GM18498 (cell line): ENCODE results near the gene PSMD9.
"Not testable (repeated sequence)": the region's sequence is repeated elsewhere in the genome, so short reads cannot be mapped to it uniquely, and the experiment has no call there.

Experiments
- ATAC-seq: cut with Tn5 transposase; IDR thresholded peaks from one replicate; pipeline ENCODE4 v1.9.1; 2021; ENCODE audit warnings: mild to moderate bottlenecking, moderate library complexity; ENCODE audit not compliant: unreplicated experiment

Gene PSMD9

GRCh38 chr12:121888478-121889273, at the start of gene PSMD9:
Gene PSMD9 (plus strand): TSS chr12:121888790. CDS start chr12:121888857, 67 bp downstream.
- peak; percentile 94 for ATAC-seq

- peak; percentile 92 for ATAC-seq
These were observed 49.2 kb upstream of the PSMD9 start for GRCh38 chr12:121839106-121839992.

GRCh38 chr12:121839993-121840761, 48.4 kb upstream of the PSMD9 start:
- no peak for ATAC-seq

- no peak for ATAC-seq
These were observed 45.2 kb upstream of the PSMD9 start for GRCh38 chr12:121843236-121843982.

GRCh38 chr12:121845701-121846100, 42.9 kb upstream of the PSMD9 start:
- ATAC-seq: no peak

DNA sequence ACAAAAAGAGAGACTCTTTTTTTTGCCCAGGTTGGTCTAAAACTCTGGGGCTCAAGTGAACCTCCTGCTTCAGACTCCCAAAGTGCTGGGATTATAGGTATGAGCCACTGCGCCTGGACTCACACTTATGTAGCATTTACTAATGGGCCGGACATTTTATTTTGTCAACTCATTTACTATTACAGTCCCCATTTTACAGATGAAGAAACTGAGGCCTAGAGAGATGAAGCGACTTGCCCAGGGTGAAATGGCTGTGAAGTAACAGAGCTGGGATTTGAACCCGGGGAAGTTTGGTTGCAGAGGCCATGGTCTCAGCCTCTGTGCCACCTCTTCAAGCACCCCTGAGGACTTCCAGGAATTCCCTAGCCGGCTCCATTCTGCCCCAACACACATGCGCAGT, 39.4 kb upstream of the PSMD9 start:
- no peak for ATAC-seq

DNA sequence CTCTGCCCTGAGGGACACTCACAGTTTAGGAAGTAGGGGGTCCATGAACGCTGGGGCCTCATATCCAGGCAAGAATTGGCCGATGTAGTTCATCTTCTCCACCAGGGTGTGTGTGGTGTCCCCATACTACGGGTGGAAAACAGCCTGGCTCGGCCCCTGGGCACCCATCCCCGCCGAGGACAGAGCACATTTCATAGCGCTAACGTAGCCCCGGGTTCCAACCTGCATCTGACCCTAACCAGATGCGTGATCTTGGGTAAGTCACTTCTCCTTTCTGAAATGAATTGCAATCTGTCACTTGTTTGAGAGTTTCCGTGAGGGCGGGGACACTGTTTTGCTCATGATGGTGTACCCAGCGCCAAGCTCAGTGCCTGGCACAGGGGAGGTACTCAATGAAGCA, 38.9 kb upstream of the PSMD9 start:
- ATAC-seq: no peak

- ATAC-seq: not testable (repeated sequence)
These were observed 36.2 kb upstream of the PSMD9 start for GRCh38 chr12:121852392-121852791.

GRCh38 chr12:121857322-121858246, 31.0 kb upstream of the PSMD9 start:
- no peak for ATAC-seq

GRCh38 chr12:121858318-121858661, 30.3 kb upstream of the PSMD9 start:
- no peak for ATAC-seq

DNA sequence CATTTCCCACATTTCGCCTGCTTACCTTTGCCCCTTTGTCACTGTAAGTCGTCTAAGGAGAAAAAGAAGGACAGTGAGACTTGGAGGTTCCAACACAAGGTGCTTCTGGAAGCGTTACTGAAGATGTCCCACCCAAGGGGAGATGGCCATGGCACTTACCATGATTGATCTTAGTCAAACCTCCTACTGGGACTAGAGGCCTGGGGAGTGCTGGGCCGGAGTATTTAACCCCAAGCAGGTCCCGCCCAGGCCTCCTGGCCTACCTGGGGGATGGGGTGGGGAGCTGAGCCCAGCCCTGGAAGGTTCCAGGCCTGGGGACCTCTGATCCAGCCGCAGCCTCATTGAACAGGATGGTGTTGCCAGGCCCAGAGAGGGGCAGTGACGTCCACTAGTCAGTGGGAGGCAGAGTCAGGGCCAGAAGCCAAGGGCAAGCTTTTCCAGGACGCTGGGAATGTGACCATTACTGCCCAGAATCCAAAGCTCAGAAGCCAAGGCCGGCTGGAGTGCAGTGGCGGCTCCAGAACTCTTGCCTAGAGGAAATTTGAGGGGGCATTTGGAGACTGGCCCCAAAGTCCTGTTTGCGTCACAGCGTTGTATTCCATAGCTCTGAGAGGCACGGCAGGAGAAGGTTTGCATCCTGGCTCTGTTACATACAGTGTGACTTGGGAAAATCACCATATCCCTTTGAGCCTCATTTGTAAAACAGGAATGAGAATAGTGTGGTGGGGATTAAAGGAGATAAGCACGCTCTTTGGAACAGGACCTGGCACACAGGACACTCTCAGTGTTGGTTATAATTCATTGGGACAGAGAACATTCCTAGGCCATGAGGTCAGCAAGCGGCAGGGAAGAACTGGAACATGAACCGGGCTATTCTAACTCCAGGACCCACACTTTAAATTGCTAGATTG, 29.7 kb upstream of the PSMD9 start, which contains the start of gene HPD:
Gene HPD, minus strand, starts transcription at position 198 of the 911 bp plus-strand sequence. Its CDS starts 36 bp downstream, at position 162.
- ATAC-seq: no peak

DNA sequence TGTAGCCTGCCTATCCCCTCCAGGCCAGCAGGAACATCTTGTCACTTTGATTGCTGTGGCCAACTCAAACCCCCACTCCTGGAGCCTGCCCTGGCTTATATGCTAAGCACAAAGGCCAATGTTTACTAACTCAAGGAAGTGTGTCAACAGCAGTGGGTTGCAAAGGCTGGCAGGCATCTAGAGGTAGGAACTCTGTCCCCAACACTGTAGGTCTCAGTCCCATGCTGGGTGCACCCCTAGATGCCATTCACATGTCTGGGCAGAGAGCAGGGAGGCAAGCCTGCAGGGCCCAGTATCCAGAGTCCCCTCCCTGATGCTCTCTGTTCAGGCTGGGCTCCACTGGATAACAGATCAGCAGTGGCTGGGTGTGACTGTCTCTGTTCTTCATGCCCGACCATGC, 28.3 kb upstream of the PSMD9 start:
- no peak for ATAC-seq

DNA sequence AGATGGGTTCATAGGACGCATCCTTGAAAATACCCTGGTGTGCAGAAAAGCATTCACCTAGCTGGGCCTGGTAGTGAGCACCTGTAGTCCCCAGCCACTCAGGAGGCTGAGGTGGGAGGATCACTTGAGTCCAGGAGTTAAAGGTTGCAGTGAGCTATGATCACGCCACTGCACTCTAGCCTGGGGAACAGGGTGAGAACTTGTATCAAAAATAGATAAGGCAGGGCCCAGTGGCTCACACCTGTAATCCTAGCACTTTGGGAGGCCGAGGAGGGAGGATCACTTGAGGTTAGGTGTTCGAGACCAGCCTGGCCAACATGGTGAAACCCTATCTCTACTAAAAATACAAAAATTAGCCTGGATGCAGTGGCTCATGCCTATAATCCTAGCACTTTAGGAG, 27.9 kb upstream of the PSMD9 start:
- not testable (repeated sequence) for ATAC-seq

DNA sequence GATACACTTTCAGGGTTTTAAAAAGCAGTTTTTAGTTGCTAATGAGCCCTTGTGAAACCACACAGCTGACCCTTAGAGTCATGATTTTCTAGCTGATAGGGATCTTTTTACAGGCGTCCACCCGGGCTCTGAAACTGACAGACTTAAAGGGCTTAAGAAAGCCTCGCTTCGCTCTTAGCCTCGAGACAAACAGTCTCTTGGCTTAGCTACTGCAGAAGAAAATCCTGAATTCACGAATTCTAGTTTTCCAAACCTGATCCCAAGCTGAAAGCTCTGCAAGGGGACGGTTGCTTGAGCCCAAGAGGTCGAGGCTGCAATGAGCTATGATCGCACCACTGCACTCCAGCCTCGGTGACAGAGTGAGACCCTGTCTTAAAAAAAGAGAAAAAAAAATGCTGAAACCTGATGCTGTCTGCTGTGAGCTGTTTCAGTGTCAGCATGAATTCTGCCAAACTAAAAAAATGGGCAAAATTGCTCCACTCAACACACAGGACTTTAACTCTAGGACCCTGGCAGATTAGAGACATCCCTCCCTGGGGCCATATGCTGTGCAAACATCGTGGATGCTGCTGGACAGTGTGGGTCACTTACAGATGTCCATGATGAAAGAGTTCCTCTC, 26.8 kb upstream of the PSMD9 start:
- ATAC-seq: no peak

GRCh38 chr12:121866331-121866730, 22.3 kb upstream of the PSMD9 start:
- no peak for ATAC-seq

GRCh38 chr12:121869229-121869628, 19.4 kb upstream of the PSMD9 start:
- ATAC-seq: not testable (repeated sequence)

DNA sequence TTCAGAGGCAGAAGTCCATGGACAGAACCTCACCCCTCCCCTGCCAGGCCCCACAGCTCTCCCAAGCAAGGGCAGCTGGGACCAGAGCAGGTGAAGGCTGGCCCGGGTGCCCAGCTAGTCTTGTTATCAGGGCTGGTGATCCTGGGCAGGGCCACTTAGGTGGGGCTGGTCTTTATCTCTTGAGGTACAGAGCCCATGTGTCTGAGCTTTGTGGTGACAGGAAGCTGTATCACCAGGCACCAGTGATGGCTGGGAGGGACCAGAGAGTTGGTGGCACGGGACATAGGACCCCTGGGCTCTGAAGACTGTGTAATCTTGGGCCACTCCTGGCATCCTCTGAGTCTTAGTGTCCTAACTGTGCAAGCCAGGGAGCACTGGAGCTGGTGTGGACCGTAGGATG, 17.1 kb upstream of the PSMD9 start:
- ATAC-seq: no peak
